Lung (tissue), 12 donors: ENCODE data around the gene HSPG2. TPM values are rescaled to one million over a fixed set of nuclear protein-coding genes. Genes with fewer than 3 reads are reported as not detected.

ENCODE experiments used
- ATAC-seq: fragments of 200-7000 bp; cut with Tn5 transposase; one replicate; pipeline ENCODE4 v1.9.1; 2020; ENCODE audit warnings: moderate number of reproducible peaks; ENCODE audit not compliant: insufficient read depth, low FRiP score
- DNase-seq, 3 donors: peaks; one replicate each; pipeline ENCODE4 v3.0.0-alpha.2; 2013 to 2017
- H3K27ac ChIP-seq, 2 donors: one replicate each; pipeline ENCODE4 v1.5.1; 2013; ENCODE audit warnings: mild to moderate bottlenecking in 2 of 2, moderate library complexity in 2 of 2, control low read depth in 1 of 2, inconsistent platforms in 1 of 2, low read depth in 1 of 2, low read length in 1 of 2
- H3K27me3 ChIP-seq, 3 donors: one replicate each; pipeline ENCODE4 v1.5.1; 2013; ENCODE audit warnings: low read length in 2 of 3; ENCODE audit not compliant: control insufficient read depth in 3 of 3, insufficient read depth in 3 of 3
- H3K36me3 ChIP-seq, 4 donors: one replicate each; pipeline ENCODE4 v1.5.1; 2013; ENCODE audit warnings: low read length in 4 of 4, mild to moderate bottlenecking in 1 of 4, moderate library complexity in 1 of 4; ENCODE audit not compliant: control insufficient read depth in 4 of 4, insufficient read depth in 4 of 4
- H3K4me1 ChIP-seq, 5 donors: one replicate each; pipeline ENCODE4 v1.5.1; 2013; ENCODE audit warnings: low read length in 5 of 5, mild to moderate bottlenecking in 2 of 5, moderate library complexity in 1 of 5; ENCODE audit not compliant: control insufficient read depth in 5 of 5, insufficient read depth in 5 of 5
- H3K4me3 ChIP-seq: one replicate; pipeline ENCODE4 v1.5.1; 2013; ENCODE audit warnings: mild to moderate bottlenecking, control low read depth, moderate library complexity
- H3K9ac ChIP-seq, 2 donors: one replicate each; pipeline ENCODE4 v1.5.1; 2013; ENCODE audit warnings: low read length in 2 of 2, control low read depth in 1 of 2; ENCODE audit not compliant: insufficient read depth in 1 of 2
- H3K9me3 ChIP-seq, 4 donors: one replicate each; pipeline ENCODE4 v1.5.1; 2013; ENCODE audit warnings: low read length in 3 of 4, mild to moderate bottlenecking in 1 of 4, moderate library complexity in 1 of 4; ENCODE audit not compliant: control insufficient read depth in 4 of 4, insufficient read depth in 3 of 4
- WGBS, 2 donors: extraction: QIAGEN DNeasy Blood & Tissue Kit; methylation state at CpG; one replicate each; pipeline ENCODE4 v1.1.7; 2013; 5-methylcytosine and 5-hydroxymethylcytosine counted together
- polyA plus RNA-seq, 2 donors: library from polyadenylated mRNA; stranded (reverse); fragments of 200-250 nt; gene quantifications; one replicate each; pipeline ENCODE4 v1.2.1, GENCODE V29; 2013
- total RNA-seq, 2 donors: library from RNA; depleted of rRNA in 1 of 2; stranded (reverse); fragments of >200 nt in 1 of 2; gene quantifications; one replicate each; pipeline ENCODE4 v1.2.1, GENCODE V29; 2014 to 2021
- TF ChIP-seq, protein P1 (sequence below): IDR thresholded peaks from 2 replicates; pipeline ENCODE4 v1.5.1; 2012; ENCODE audit warnings: mild to moderate bottlenecking; ENCODE audit errors: control extremely low read depth, extremely low read depth
- donor health status: control.
- donor health status: control.
- donor health status: Bipolar disorder and iron deficiency.
- donor health status: healthy.
- donor health status: DM: yes; HTN: yes; CAD: no.

Gene HSPG2
- total and polyA plus RNA-seq, 4 donors = 58.0 to 335 (median 140) TPM

DNA sequence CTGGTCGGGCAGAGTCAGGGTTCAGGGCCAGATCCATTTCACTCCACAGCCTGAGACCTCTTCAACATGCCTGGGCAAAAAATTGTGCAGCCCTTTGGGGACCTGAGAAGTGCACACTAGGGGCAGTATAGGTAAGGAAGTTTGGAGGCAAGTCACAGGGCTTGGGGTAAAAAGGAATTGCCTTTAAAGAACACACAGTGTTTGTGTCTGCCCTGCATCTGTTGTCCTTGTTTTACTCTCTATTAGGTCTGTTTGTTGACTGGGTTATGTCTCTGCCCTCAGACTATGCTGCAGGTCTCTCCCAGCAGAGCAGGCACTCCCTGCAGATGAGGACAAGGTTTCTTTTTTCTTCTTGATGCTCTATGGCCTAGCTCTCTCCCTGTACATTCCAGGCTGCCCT lies 103.0 kb downstream of the HSPG2 start:
- TF ChIP-seq, protein P1, sequence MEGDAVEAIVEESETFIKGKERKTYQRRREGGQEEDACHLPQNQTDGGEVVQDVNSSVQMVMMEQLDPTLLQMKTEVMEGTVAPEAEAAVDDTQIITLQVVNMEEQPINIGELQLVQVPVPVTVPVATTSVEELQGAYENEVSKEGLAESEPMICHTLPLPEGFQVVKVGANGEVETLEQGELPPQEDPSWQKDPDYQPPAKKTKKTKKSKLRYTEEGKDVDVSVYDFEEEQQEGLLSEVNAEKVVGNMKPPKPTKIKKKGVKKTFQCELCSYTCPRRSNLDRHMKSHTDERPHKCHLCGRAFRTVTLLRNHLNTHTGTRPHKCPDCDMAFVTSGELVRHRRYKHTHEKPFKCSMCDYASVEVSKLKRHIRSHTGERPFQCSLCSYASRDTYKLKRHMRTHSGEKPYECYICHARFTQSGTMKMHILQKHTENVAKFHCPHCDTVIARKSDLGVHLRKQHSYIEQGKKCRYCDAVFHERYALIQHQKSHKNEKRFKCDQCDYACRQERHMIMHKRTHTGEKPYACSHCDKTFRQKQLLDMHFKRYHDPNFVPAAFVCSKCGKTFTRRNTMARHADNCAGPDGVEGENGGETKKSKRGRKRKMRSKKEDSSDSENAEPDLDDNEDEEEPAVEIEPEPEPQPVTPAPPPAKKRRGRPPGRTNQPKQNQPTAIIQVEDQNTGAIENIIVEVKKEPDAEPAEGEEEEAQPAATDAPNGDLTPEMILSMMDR = no peak
- H3K27ac ChIP-seq = no peak overlapping the region
- H3K9me3 ChIP-seq = peaks cover 0 to 11% (median 4%) of the 10 kb centered on the region in 4 donors
- H3K4me3 ChIP-seq = no peak overlapping the region
- peaks cover 34 to 65% (median 42%) of the 10 kb centered on the region in 4 donors for H3K36me3 ChIP-seq
- no peak for DNase-seq
- H3K9ac ChIP-seq = no peak overlapping the region
- no peaks in the 10 kb centered on the region for H3K4me1 ChIP-seq
- 86 to 93% methylated on average over 1 of the region's 1 CpG for WGBS, 2 donors
- no peaks in the 10 kb centered on the region for H3K27me3 ChIP-seq
- ATAC-seq = no peak

DNA sequence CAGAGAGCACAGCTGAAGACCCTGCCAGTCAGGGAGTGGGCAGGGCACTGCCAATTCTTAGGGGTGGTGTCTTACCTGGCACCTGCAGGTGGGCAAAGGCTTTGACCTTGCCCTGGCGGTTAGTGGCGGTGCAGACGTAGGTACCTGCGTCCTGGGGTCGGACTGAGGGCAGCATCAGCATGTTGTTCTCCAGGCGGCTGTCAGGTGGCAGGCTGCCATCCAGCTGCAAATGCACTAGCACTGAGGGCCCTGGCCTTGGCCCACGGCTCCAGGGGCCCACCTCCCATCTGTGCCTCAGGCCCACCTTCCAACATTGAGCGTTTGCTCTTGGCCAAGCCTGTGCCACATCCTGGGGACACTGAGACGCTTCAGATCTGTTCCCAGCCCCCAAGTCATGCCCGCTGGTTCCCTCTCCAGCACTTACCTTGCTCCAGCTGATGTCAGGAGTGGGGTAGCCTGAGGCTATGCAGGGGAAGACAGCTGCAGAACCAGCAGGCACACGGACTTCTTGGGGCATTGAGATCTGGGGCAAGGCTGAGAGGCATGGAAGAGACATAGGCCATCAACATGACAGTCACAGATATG lies 103.6 kb downstream of the HSPG2 start:
- no peak for DNase-seq
- H3K36me3 ChIP-seq = peaks cover 34 to 65% (median 40%) of the 10 kb centered on the region in 4 donors
- WGBS, 2 donors = 87 to 89% methylated on average over 11 of the region's 11 CpGs

DNA sequence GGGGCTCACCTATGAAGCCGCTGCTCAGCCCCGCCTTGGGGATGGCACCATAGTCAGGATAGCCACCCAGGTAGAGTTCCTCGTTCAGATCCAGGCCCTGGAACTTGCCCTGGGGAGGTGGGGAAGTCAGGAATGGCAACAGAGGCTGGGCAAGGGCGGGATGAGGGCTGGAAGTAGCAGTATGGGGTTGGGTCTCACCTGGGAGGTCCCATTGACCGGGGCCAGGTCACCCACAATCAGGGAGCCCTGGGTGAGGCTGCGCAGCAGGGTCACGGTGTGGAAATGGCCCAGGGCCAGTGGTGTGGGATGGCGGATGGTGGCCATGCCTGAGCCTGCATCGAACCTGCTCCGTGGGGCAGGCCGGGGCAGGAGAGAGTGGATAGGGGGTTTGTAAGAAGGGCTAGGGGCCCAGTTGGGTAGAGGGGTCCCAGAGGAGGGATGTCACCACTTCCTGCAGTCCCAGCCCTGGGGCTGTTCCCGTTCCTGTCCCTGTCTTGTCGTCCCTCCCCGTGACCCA lies 105.6 kb downstream of the HSPG2 start:
- no peak overlapping the region for H3K9ac ChIP-seq
- no peak overlapping the region for H3K27ac ChIP-seq
- peaks cover 0 to 11% (median 4%) of the 10 kb centered on the region in 4 donors for H3K9me3 ChIP-seq
- DNase-seq (no peak), ATAC-seq (no peak)
- WGBS, 2 donors = 92 to 93% methylated on average over 14 of the region's 14 CpGs
- peaks cover 29 to 69% (median 39%) of the 10 kb centered on the region in 4 donors for H3K36me3 ChIP-seq
- no peaks in the 10 kb centered on the region for H3K4me1 ChIP-seq
- TF ChIP-seq, protein P1 = no peak
- no peak overlapping the region for H3K4me3 ChIP-seq
- H3K27me3 ChIP-seq = no peaks in the 10 kb centered on the region

More for the DNA sequence above, 103.6 kb downstream of the HSPG2 start:
- no peak for ATAC-seq
- Histone ChIP-seq H3K4me3 (no peak overlapping the region), H3K4me1 (no peaks in the 10 kb centered on the region), H3K27ac (no peak overlapping the region), H3K9ac (no peak overlapping the region), H3K9me3 (peaks cover 0 to 11% (median 4%) of the 10 kb centered on the region in 4 donors), H3K27me3 (no peaks in the 10 kb centered on the region)
- TF ChIP-seq, protein P1 = no peak
